Uterus (tissue), 2 donors: ENCODE data around the gene LRRC3.

ENCODE experiments used
- POLR2A ChIP-seq, 2 donors: fragments of 450-650 bp; IDR thresholded peaks; one replicate each; pipeline ENCODE4 v1.6.1; 2016; ENCODE audit warnings: antibody characterized with exemption in 2 of 2, mild to moderate bottlenecking in 1 of 2, moderate library complexity in 1 of 2
- TF ChIP-seq, protein P1 (sequence below), 4 experiments: fragments of 200-600 bp in 2 of 4; fragments of 450-650 bp in 2 of 4; sonication (generic) in 2 of 4; IDR thresholded peaks; one replicate each; pipeline ENCODE4 v1.5.1; 2016 to 2019; ENCODE audit warnings: antibody characterized with exemption in 4 of 4, mild to moderate bottlenecking in 2 of 4, moderate library complexity in 1 of 4

DNA sequence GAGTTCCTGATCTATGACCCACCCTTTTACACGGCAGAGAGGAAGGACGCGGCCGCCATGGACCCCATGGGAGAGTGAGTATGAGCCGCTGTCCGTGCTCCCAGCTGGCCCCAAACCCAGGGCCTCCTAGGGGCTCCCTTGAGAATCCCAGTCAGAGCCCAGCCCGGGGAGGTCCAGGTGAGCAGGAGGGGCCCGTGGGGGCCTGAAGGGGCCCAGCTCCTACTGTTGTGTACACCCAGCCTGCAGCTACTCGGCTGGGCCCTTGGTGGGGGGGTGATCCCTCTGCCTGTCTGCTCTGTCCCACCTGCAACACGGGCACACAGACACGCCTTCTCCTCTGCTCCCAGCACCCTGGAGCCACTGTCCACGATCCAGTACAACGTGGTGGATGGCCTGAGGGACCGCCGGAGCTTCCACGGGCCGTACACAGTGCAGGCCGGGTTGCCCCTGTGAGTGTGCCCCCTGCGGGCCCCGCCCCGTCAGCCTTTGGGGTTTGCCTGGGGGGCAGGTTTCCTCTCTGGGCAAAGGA is 28.6 kb upstream of the LRRC3 start:
- TF ChIP-seq, protein P1, sequence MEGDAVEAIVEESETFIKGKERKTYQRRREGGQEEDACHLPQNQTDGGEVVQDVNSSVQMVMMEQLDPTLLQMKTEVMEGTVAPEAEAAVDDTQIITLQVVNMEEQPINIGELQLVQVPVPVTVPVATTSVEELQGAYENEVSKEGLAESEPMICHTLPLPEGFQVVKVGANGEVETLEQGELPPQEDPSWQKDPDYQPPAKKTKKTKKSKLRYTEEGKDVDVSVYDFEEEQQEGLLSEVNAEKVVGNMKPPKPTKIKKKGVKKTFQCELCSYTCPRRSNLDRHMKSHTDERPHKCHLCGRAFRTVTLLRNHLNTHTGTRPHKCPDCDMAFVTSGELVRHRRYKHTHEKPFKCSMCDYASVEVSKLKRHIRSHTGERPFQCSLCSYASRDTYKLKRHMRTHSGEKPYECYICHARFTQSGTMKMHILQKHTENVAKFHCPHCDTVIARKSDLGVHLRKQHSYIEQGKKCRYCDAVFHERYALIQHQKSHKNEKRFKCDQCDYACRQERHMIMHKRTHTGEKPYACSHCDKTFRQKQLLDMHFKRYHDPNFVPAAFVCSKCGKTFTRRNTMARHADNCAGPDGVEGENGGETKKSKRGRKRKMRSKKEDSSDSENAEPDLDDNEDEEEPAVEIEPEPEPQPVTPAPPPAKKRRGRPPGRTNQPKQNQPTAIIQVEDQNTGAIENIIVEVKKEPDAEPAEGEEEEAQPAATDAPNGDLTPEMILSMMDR (IDR thresholded peaks at IDR 0.05): no peak
- TF ChIP-seq POLR2A (IDR thresholded peaks at IDR 0.05): no peak
